HG03175 (cell line): Measurements from ENCODE around the gene CCT6B.
"Not testable (repeated sequence)": the region's sequence is repeated elsewhere in the genome, so short reads cannot be mapped to it uniquely, and the experiment has no call there.

ENCODE experiments used
- ATAC-seq: cut with Tn5 transposase; IDR thresholded peaks from one replicate; pipeline ENCODE4 v1.9.1; 2021; ENCODE audit warnings: mild to moderate bottlenecking, moderate library complexity; ENCODE audit not compliant: unreplicated experiment

The CCT6B gene

GRCh38 chr17:34961093-34961911 is at the start of gene CCT6B, which contains the start of gene ZNF830:
TSS of gene CCT6B (minus strand) at chr17:34961460. CDS start at chr17:34961393, 67 bp downstream.
TSS of gene ZNF830 (plus strand) at chr17:34961540. CDS start at chr17:34961567, 27 bp downstream.
- peak; percentile 92 for ATAC-seq

- ATAC-seq = no peak
These were observed 48.8 kb upstream of the CCT6B start for GRCh38 chr17:35010093-35010492.

- no peak for ATAC-seq
These were observed 45.7 kb upstream of the CCT6B start for GRCh38 chr17:35006961-35007360.

GRCh38 chr17:35006345-35006744 is 45.1 kb upstream of the CCT6B start:
- no peak for ATAC-seq

- no peak for ATAC-seq
These were observed 42.5 kb upstream of the CCT6B start for GRCh38 chr17:35003778-35004177.

- ATAC-seq = no peak
These were observed 41.8 kb upstream of the CCT6B start for GRCh38 chr17:35002876-35003551.

- ATAC-seq = no peak
These were observed 40.3 kb upstream of the CCT6B start for GRCh38 chr17:35001549-35001948.

- not testable (repeated sequence) for ATAC-seq
These were observed 39.7 kb upstream of the CCT6B start for GRCh38 chr17:35000965-35001364.

- ATAC-seq = no peak
These were observed 38.2 kb upstream of the CCT6B start for GRCh38 chr17:34999456-34999855.

GRCh38 chr17:34998205-34998604 is 36.9 kb upstream of the CCT6B start:
- ATAC-seq = peak; percentile 55

GRCh38 chr17:34997355-34997862 is 36.1 kb upstream of the CCT6B start:
- ATAC-seq = no peak

- ATAC-seq = no peak
These were observed 35.4 kb upstream of the CCT6B start for GRCh38 chr17:34996422-34997285.

- ATAC-seq = no peak
These were observed 31.8 kb upstream of the CCT6B start for GRCh38 chr17:34993031-34993430.

- no peak for ATAC-seq
These were observed 30.3 kb upstream of the CCT6B start for GRCh38 chr17:34991606-34992005.

GRCh38 chr17:34990921-34991365 is 29.7 kb upstream of the CCT6B start:
- ATAC-seq = no peak

- no peak for ATAC-seq
These were observed 28.2 kb upstream of the CCT6B start for GRCh38 chr17:34989473-34989872.

GRCh38 chr17:34988644-34989043 is 27.4 kb upstream of the CCT6B start:
- ATAC-seq = no peak

- no peak for ATAC-seq
These were observed 26.0 kb upstream of the CCT6B start for GRCh38 chr17:34987232-34987631.

GRCh38 chr17:34981538-34982241 is 20.4 kb upstream of the CCT6B start:
- no peak for ATAC-seq
